Sigmoid colon (tissue), 4 donors: ENCODE data around the gene DCTN5.

ENCODE experiments used
- CTCF ChIP-seq, 4 experiments: fragments of 450-650 bp in 3 of 4; fragments of 200-600 bp in 1 of 4; IDR thresholded peaks; one replicate each; pipeline ENCODE4 v1.5.1; 2016 to 2019; ENCODE audit warnings: antibody characterized with exemption in 4 of 4, mild to moderate bottlenecking in 3 of 4, moderate library complexity in 2 of 4
- EP300 ChIP-seq, 4 donors: sonication (generic); formaldehyde crosslinking; IDR thresholded peaks; one replicate each; pipeline ENCODE4 v1.6.1; 2017; ENCODE audit warnings: antibody characterized with exemption in 4 of 4
- POLR2A ChIP-seq, 2 donors: fragments of 450-650 bp; IDR thresholded peaks; one replicate each; pipeline ENCODE4 v1.6.1; 2016; ENCODE audit warnings: antibody characterized with exemption in 2 of 2, mild to moderate bottlenecking in 2 of 2, moderate library complexity in 2 of 2
- POLR2AphosphoS5 ChIP-seq, 4 donors: sonication (generic); formaldehyde crosslinking; IDR thresholded peaks; one replicate each; pipeline ENCODE4 v1.6.1; 2017; ENCODE audit warnings: antibody characterized with exemption in 4 of 4

- no peak for TF ChIP-seq EP300 (IDR thresholded peaks at IDR 0.05)
- no peak for TF ChIP-seq CTCF (IDR thresholded peaks at IDR 0.05)
- no peak for TF ChIP-seq POLR2AphosphoS5 (IDR thresholded peaks at IDR 0.05)
- no peak for TF ChIP-seq POLR2A (IDR thresholded peaks at IDR 0.05)
These were observed 58.8 kb downstream of the DCTN5 start for GRCh38 chr16:23700093-23700492.
